ENCODE measurements around the gene VANGL2.

- TF ChIP-seq POLR2A (IDR thresholded peaks at IDR 0.05; ENCODE audit: low read depth, low read length) (no peak), POLR2AphosphoS5 (IDR thresholded peaks at IDR 0.05; ENCODE audit: low read depth, low read length) (no peak), TAF1 (IDR thresholded peaks at IDR 0.05; ENCODE audit: borderline replicate concordance, low read depth, low read length) (no peak)
Measured at GRCh38 chr1:160451119-160451858, 50.9 kb downstream of the VANGL2 start.
